Left renal pelvis (tissue), 4 donors: Measurements from ENCODE around the gene MYO1H. TPM values are rescaled to one million over a fixed set of nuclear protein-coding genes. Genes with fewer than 3 reads are reported as not detected.

Source experiments
- DNase-seq, 4 donors: peaks; one replicate each; pipeline ENCODE4 v3.0.0-alpha.2; 2013; ENCODE audit warnings: low read depth in 4 of 4, low spot score in 3 of 4
- polyA plus RNA-seq, 4 donors: library from polyadenylated mRNA; unstranded; fragments of 120-200 nt; gene quantifications; one replicate each; pipeline ENCODE4 v1.2.1, GENCODE V29; 2013; ENCODE audit not compliant: insufficient read length in 4 of 4

Gene MYO1H
- polyA plus RNA-seq, 4 donors: 0.30 to 2.0 (median 0.93) TPM

- no peak for DNase-seq
These were observed 99.2 kb downstream of the MYO1H start for GRCh38 chr12:109446869-109447268.

GRCh38 chr12:109447482-109447881 is 99.8 kb downstream of the MYO1H start:
- no peak for DNase-seq

- no peak for DNase-seq
These were observed 100.6 kb downstream of the MYO1H start for GRCh38 chr12:109448272-109448671.

- no peak for DNase-seq
These were observed 101.1 kb downstream of the MYO1H start for GRCh38 chr12:109448707-109449390.

- DNase-seq: no peak
These were observed 102.3 kb downstream of the MYO1H start for GRCh38 chr12:109449845-109450532.

GRCh38 chr12:109450980-109451379 is 103.3 kb downstream of the MYO1H start:
- no peak for DNase-seq

- no peak for DNase-seq
These were observed 103.7 kb downstream of the MYO1H start for GRCh38 chr12:109451400-109451799.

- no peak for DNase-seq
These were observed 104.8 kb downstream of the MYO1H start for GRCh38 chr12:109452489-109452888.

GRCh38 chr12:109455706-109456105 is 108.0 kb downstream of the MYO1H start:
- no peak for DNase-seq

- no peak for DNase-seq
These were observed 110.4 kb downstream of the MYO1H start for GRCh38 chr12:109458086-109458485.

- DNase-seq: no peak
These were observed 111.1 kb downstream of the MYO1H start for GRCh38 chr12:109458771-109459208.

GRCh38 chr12:109459247-109459646 is 111.5 kb downstream of the MYO1H start:
- no peak for DNase-seq

- DNase-seq: no peak
These were observed 112.8 kb downstream of the MYO1H start for GRCh38 chr12:109460538-109460937.

GRCh38 chr12:109461049-109461845 is 113.5 kb downstream of the MYO1H start:
- no peak for DNase-seq

GRCh38 chr12:109461846-109462756 is 114.4 kb downstream of the MYO1H start:
- peak in 1 of 4 donors; percentile 47 for DNase-seq

GRCh38 chr12:109462868-109463692 is 115.4 kb downstream of the MYO1H start:
- DNase-seq: peak; percentile 79 to 85 (median 82)

- DNase-seq: no peak
These were observed 116.1 kb downstream of the MYO1H start for GRCh38 chr12:109463756-109464155.

GRCh38 chr12:109464642-109465351 is 117.1 kb downstream of the MYO1H start:
- DNase-seq: no peak

- no peak for DNase-seq
These were observed 118.6 kb downstream of the MYO1H start for GRCh38 chr12:109466305-109466704.
